SK-N-SH treated with all-trans-retinoic acid at 6 μM for 48 hours (cell line): ENCODE measurements around the gene DHRS1.

Source experiments
- ATAC-seq: fragments of 200-7000 bp; cut with Tn5 transposase; 3 replicates; pipeline ENCODE4 v1.9.1; 2020; ENCODE audit warnings: mild to moderate bottlenecking, moderate library complexity
- ARNTL ChIP-seq: fragments of 450-650 bp; formaldehyde crosslinking; IDR thresholded peaks from 2 replicates; pipeline ENCODE4 v1.5.0; 2020; ENCODE audit warnings: low read depth, mild to moderate bottlenecking, moderate library complexity, borderline replicate concordance
- BACH2 ChIP-seq: fragments of 250-450 bp; sonication (Bioruptor Pico); IDR thresholded peaks from 2 replicates; pipeline ENCODE4 v1.9.0; 2021; ENCODE audit warnings: mild to moderate bottlenecking, borderline replicate concordance
- CREB5 ChIP-seq: fragments of 250-450 bp; sonication (Bioruptor Pico); IDR thresholded peaks from 2 replicates; pipeline ENCODE4 v1.5.1; 2020; ENCODE audit warnings: low read depth, mild to moderate bottlenecking, moderate library complexity
- CSRNP3 ChIP-seq: fragments of 250-450 bp; sonication (Bioruptor Pico); IDR thresholded peaks from 2 replicates; pipeline ENCODE4 v1.5.1; 2021; ENCODE audit warnings: mild to moderate bottlenecking, moderate library complexity
- GLIS3 ChIP-seq: fragments of 250-450 bp; sonication (Bioruptor Pico); IDR thresholded peaks from 2 replicates; pipeline ENCODE4 v1.5.0; 2020; ENCODE audit warnings: mild to moderate bottlenecking, moderate library complexity
- ISL1 ChIP-seq: fragments of 250-450 bp; sonication (Bioruptor Pico); IDR thresholded peaks from 2 replicates; pipeline ENCODE4 v2.1.2; 2022; ENCODE audit warnings: mild to moderate bottlenecking, moderate library complexity
- OSR1 ChIP-seq: fragments of 250-450 bp; sonication (Bioruptor Pico); IDR thresholded peaks from 2 replicates; pipeline ENCODE4 v1.8.0; 2022; ENCODE audit warnings: moderate library complexity, mild to moderate bottlenecking, inconsistent platforms
- PPARA ChIP-seq: fragments of 250-450 bp; sonication (Bioruptor Pico); IDR thresholded peaks from 2 replicates; pipeline ENCODE4 v1.5.0; 2020; ENCODE audit warnings: mild to moderate bottlenecking, borderline replicate concordance
- RARB ChIP-seq: fragments of 250-450 bp; sonication (Bioruptor Pico); IDR thresholded peaks from 2 replicates; pipeline ENCODE4 v1.8.0; 2021; ENCODE audit warnings: mild to moderate bottlenecking, moderate library complexity
- SNAI2 ChIP-seq: fragments of 250-450 bp; sonication (Bioruptor Pico); IDR thresholded peaks from 2 replicates; pipeline ENCODE4 v1.5.0; 2020; ENCODE audit warnings: mild to moderate bottlenecking, moderate library complexity
- TCF4 ChIP-seq: fragments of 250-450 bp; sonication (Bioruptor Pico); IDR thresholded peaks from 2 replicates; pipeline ENCODE4 v1.8.0; 2021; ENCODE audit warnings: mild to moderate bottlenecking, moderate library complexity, borderline replicate concordance
- TOX ChIP-seq: fragments of 250-450 bp; sonication (Bioruptor Pico); IDR thresholded peaks from 2 replicates; pipeline ENCODE4 v1.8.0; 2021; ENCODE audit warnings: mild to moderate bottlenecking, moderate library complexity, borderline replicate concordance
- ZFP3 ChIP-seq: fragments of 250-450 bp; sonication (Bioruptor Pico); IDR thresholded peaks from 2 replicates; pipeline ENCODE4 v1.5.0; 2020; ENCODE audit warnings: mild to moderate bottlenecking, moderate library complexity
- ZFP30 ChIP-seq: fragments of 450-650 bp; formaldehyde crosslinking; IDR thresholded peaks from 2 replicates; pipeline ENCODE4 v1.5.0; 2022; ENCODE audit warnings: mild to moderate bottlenecking, moderate library complexity
- ZNF565 ChIP-seq: fragments of 450-650 bp; formaldehyde crosslinking; conservative IDR thresholded peaks from 2 replicates; pipeline ENCODE4 v1.5.0; 2020; ENCODE audit warnings: low read depth, mild to moderate bottlenecking, moderate library complexity
- ZNF70 ChIP-seq: fragments of 450-650 bp; formaldehyde crosslinking; IDR thresholded peaks from 2 replicates; pipeline ENCODE4 v1.5.0; 2020; ENCODE audit warnings: mild to moderate bottlenecking, moderate library complexity
- TF ChIP-seq, protein P1 (sequence below): fragments of 250-450 bp; sonication (Bioruptor Pico); IDR thresholded peaks from 2 replicates; pipeline ENCODE4 v1.8.0; 2021; ENCODE audit warnings: low read depth, mild to moderate bottlenecking, moderate library complexity, borderline replicate concordance
- TF ChIP-seq, protein P2 (sequence below): fragments of 250-450 bp; sonication (Bioruptor Pico); IDR thresholded peaks from 2 replicates; pipeline ENCODE4 v1.8.0; 2020; ENCODE audit warnings: mild to moderate bottlenecking, moderate library complexity, borderline replicate concordance

DHRS1 gene

GRCh38 chr14:24280797-24281460, 18.7 kb downstream of the DHRS1 start:
- no peak for ATAC-seq
- no peak for TF ChIP-seq ISL1

DNA sequence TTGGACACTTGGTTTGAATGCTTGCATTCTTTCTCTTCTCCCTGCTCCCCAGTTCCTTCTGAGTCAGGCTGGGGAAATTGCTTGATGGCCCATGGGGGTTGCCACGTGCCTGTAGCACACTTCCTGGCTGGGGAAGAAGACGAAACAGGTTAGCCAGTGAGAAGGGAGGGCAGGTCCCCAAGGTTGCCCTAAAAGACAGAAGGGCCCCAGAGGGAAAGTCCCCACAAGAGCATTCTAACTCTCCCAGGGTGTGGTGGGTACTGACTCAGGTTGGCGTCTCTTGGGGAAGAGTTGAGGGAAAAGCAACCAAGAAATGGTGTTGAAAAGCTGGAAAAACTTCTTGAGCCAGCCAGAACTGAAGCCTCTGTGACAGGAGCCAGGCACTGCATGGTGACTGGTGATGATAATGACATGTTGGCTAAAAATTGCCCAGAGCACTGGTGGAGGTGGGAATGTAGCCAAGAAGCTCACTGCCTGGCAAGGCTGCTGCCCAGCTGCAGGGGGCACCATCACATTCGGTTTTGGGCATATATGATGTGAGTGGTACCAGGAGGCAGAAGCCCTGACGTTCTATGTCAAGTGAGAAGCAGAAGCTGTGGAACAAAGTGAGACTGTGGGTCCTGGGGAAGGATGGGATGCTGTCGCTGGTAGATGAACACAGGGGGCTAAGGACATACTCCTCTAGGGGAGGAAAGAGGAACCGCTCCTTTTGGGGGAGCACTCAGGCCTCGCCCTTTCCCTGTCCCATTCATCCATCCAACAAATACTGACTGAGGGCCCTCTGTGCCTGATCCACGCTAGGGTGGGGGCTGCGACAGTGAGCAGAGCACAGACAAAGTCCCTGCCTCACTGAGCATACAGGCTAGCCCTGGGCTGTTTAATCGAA, 20.0 kb downstream of the DHRS1 start:
- TF ChIP-seq PPARA (CRISPR knock-in tag) (no peak), ZNF70 (CRISPR knock-in tag) (no peak), ARNTL (no peak), CSRNP3 (CRISPR knock-in tag) (no peak), ZFP30 (CRISPR knock-in tag) (no peak), CREB5 (CRISPR knock-in tag) (no peak)
- ATAC-seq, result peak; percentile 75

DNA sequence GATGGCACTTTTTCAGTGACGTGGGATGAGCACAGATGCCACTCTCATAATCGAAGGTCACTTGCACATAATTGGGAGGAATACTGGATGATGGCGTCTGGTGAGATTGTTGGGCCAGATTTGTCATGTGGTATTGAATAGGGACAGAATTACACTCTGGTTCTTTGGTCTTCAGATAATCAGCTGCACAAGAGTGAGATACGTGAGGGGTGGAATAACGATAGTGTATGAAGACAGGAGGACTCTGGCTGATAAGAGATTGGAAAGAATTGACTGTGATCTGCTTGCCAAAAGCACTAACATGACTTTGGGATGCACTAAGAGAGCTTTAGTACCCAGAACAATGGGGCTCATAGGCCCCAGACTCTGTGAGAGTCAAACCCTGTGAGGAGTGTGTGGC, 21.2 kb downstream of the DHRS1 start:
- TF ChIP-seq ZNF565 (CRISPR knock-in tag) (no peak), ZFP3 (CRISPR knock-in tag) (no peak), TCF4 (no peak)
- TF ChIP-seq, protein P1, sequence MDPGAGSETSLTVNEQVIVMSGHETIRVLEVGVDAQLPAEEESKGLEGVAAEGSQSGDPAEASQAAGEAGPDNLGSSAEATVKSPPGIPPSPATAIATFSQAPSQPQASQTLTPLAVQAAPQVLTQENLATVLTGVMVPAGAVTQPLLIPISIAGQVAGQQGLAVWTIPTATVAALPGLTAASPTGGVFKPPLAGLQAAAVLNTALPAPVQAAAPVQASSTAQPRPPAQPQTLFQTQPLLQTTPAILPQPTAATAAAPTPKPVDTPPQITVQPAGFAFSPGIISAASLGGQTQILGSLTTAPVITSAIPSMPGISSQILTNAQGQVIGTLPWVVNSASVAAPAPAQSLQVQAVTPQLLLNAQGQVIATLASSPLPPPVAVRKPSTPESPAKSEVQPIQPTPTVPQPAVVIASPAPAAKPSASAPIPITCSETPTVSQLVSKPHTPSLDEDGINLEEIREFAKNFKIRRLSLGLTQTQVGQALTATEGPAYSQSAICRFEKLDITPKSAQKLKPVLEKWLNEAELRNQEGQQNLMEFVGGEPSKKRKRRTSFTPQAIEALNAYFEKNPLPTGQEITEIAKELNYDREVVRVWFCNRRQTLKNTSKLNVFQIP, result no peak
- no peak for ATAC-seq

DNA sequence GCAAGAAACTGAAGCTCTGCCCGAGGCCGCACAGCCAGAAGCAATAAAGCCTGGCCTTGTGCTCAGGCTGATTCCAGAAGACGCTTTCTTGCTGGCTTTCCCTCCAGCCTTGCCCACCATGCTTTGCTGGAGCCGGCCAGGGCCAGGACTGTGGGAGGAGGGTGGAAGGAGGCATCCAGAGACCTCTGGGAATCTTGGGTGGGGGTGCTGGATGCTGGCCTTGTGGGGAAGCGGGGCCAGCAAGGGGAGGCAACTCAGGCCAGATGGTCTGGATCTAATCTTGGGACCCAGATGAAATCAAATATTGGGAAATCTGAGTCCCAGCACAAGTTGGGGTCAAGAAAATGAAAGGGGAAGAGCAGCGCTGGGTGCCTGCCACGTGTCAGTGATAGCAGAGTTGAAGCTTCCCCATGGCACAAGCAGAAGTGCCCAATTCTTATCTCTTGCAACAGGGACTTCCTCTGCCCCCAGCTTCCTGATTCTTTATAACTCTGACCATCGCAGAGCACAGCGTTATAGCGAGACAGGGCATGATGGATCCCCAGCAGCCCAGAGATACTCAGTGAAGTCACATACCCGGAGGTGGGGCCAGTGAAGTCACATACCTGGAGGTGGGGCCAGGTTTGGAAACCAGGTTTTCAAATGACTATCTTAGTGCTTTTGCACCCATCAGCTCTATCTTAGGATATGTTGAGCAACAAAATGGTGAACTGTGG, 21.8 kb downstream of the DHRS1 start:
- no peak for TF ChIP-seq ZNF70 (CRISPR knock-in tag)
- TF ChIP-seq ZFP3 (CRISPR knock-in tag), result no peak
- TF ChIP-seq BACH2 (CRISPR knock-in tag), result no peak
- no peak for TF ChIP-seq SNAI2 (CRISPR knock-in tag)
- TF ChIP-seq RARB (CRISPR knock-in tag), result no peak
- TF ChIP-seq ARNTL, result no peak
- TF ChIP-seq ZNF565 (CRISPR knock-in tag), result no peak
- TF ChIP-seq GLIS3 (CRISPR knock-in tag), result no peak
- TF ChIP-seq, protein P2, sequence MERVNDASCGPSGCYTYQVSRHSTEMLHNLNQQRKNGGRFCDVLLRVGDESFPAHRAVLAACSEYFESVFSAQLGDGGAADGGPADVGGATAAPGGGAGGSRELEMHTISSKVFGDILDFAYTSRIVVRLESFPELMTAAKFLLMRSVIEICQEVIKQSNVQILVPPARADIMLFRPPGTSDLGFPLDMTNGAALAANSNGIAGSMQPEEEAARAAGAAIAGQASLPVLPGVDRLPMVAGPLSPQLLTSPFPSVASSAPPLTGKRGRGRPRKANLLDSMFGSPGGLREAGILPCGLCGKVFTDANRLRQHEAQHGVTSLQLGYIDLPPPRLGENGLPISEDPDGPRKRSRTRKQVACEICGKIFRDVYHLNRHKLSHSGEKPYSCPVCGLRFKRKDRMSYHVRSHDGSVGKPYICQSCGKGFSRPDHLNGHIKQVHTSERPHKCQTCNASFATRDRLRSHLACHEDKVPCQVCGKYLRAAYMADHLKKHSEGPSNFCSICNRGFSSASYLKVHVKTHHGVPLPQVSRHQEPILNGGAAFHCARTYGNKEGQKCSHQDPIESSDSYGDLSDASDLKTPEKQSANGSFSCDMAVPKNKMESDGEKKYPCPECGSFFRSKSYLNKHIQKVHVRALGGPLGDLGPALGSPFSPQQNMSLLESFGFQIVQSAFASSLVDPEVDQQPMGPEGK (CRISPR knock-in tag), result no peak
- no peak for TF ChIP-seq OSR1
- TF ChIP-seq CREB5 (CRISPR knock-in tag), result no peak
- TF ChIP-seq CSRNP3 (CRISPR knock-in tag), result no peak
- no peak for TF ChIP-seq TOX (CRISPR knock-in tag)
- no peak for ATAC-seq
